HAP-1 (cell line): ENCODE measurements around the gene SERPINA9.

Source experiments
- DNase-seq, 2 experiments: peaks; one replicate each; pipeline ENCODE4 v3.0.0-alpha.2; 2016 to 2020; ENCODE audit warnings: low spot score in 2 of 2
- H3K27me3 ChIP-seq: fragments of 250-450 bp; sonication (Bioruptor Pico); 2 replicates; pipeline ENCODE4 v1.5.1; 2020; ENCODE audit warnings: low read depth, mild to moderate bottlenecking, moderate library complexity
- H3K36me3 ChIP-seq: fragments of 250-450 bp; sonication (Bioruptor Pico); replicated peaks from 2 replicates; pipeline ENCODE4 v1.5.1; 2020; ENCODE audit warnings: mild to moderate bottlenecking
- H3K4me1 ChIP-seq: fragments of 250-450 bp; sonication (Bioruptor Pico); 2 replicates; pipeline ENCODE4 v1.5.1; 2020; ENCODE audit warnings: mild to moderate bottlenecking
- H3K4me3 ChIP-seq: fragments of 250-450 bp; sonication (Bioruptor Pico); 2 replicates; pipeline ENCODE4 v1.5.1; 2020; ENCODE audit warnings: mild to moderate bottlenecking, moderate library complexity
- H3K9me3 ChIP-seq: fragments of 250-450 bp; sonication (Bioruptor Pico); 2 replicates; pipeline ENCODE4 v1.5.1; 2020; ENCODE audit warnings: mild to moderate bottlenecking, moderate library complexity
- in situ Hi-C: fragments of 300-500 bp; cut with MboI; formaldehyde crosslinking; loops from 3 replicates; pipeline ENCODE4 v1.14.3; 2020; ENCODE audit warnings: low sequenced_read_pairs, inconsistent platforms, mixed read lengths

Gene SERPINA9

DNA sequence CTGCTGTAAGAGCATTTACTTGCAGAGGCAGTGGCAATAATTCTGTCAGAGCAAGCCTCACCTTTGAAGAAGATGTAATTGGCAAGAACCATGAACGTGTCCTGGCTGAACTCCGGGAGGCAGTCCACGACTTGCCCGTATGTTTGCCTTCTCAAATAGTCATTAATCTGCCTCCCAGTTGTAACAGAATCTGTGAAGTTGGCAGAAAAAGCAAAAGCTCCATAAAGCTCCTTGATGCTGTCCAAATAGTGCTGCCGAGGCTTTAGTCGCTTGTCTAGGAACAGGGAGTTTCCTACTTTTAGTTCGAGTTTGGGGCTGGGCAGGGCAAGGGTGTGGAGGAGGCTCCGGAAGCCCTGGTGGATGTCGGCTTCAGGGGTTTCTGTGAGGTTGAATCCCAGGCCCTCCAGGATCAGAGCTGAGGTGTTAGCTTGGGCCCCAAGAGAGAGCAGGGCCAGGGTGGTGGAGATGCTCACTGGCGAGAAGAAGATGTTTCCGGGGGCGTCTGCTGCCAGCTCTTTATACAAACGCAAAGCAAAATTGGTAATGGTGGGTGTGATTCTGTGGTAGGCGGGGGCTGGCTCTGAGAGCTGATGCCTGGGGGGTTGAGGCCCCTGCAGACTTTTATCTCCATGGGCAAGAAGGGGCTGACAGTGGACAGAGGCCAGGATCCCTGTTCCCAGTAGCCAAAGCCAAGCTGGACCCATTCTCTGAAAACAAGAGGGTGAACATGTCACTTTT is 27.8 kb downstream of the SERPINA9 start:
- H3K9me3 ChIP-seq, result no peaks in the 10 kb centered on the region
- in situ Hi-C loops, result no loop called here
- DNase-seq, result no peak
- peaks cover 17% of the 10 kb centered on the region for H3K4me1 ChIP-seq
- H3K36me3 ChIP-seq, result no peaks in the 10 kb centered on the region
- no peaks in the 10 kb centered on the region for H3K27me3 ChIP-seq
- no peak overlapping the region for H3K4me3 ChIP-seq

DNA sequence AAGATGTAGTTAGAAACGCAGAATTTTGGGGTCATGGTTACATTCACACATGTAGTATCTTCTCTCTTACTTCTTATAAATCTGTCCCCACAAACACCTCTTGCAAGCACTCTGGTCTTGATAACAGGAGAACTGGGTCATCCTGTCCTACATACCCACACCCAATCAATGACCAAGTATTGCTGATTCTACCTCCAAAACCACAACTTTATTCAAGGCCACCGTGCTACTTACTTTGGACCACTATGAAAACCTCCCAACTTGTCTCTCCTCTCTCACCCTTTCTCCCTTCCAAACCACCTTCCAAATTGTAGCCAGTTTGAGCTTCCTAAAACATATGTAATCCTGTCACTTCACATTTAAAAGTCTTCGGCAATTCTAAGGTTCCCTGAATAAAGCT is 28.8 kb downstream of the SERPINA9 start:
- Histone ChIP-seq H3K9me3 (no peaks in the 10 kb centered on the region), H3K4me3 (no peak overlapping the region), H3K27me3 (no peaks in the 10 kb centered on the region), H3K4me1 (peaks cover 14% of the 10 kb centered on the region), H3K36me3 (no peaks in the 10 kb centered on the region)
- in situ Hi-C loops, result no loop called here
- no peak for DNase-seq

DNA sequence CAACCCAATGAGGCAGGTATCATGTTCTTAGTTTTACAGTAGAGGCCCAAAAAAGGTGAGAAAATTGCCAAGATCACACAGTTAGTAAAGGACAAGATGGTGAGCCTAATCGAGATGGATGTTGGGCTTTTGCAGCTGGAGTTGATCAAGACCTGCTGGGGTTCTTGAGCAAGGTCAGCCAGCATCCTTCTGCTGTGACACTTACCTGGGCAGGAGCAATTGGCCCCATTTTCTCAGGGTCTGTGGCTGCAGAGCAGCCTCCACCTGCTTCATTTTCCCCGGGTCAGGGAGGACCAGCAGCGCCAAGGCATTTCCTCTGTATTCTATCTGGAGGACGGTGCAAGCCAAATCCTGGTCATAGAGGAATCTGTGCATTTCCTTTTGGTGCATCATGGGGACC is 29.9 kb downstream of the SERPINA9 start:
- peaks cover 5% of the 10 kb centered on the region for H3K4me1 ChIP-seq
- no peak overlapping the region for H3K4me3 ChIP-seq
- no peaks in the 10 kb centered on the region for H3K36me3 ChIP-seq
- no peak for DNase-seq
- no peaks in the 10 kb centered on the region for H3K9me3 ChIP-seq
- H3K27me3 ChIP-seq, result no peaks in the 10 kb centered on the region
- in situ Hi-C loops, result no loop called here

DNA sequence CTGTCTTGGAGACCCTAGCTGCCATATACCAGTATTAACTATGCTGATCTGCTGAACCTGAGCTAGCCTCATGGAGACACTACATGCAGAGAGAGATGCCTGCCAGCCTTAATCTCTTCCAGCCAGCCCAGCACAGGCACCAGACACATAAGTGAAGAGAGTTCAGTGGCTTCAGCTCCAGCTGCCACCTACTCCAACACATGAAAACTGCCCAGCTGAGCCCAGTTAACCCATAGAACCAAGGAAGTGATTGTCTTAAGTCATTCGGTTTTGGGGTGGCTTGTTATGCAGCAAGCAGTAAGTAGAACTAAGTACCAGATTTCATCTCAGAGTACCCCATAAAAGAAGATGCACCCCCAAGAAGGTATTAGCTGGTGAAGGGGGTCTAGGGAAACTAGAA is 31.0 kb downstream of the SERPINA9 start:
- H3K4me1 ChIP-seq, result no peaks in the 10 kb centered on the region
- in situ Hi-C loops, result no loop called here
- H3K9me3 ChIP-seq, result no peaks in the 10 kb centered on the region
- DNase-seq, result no peak
- H3K27me3 ChIP-seq, result no peaks in the 10 kb centered on the region
- H3K36me3 ChIP-seq, result no peaks in the 10 kb centered on the region
- no peak overlapping the region for H3K4me3 ChIP-seq

DNA sequence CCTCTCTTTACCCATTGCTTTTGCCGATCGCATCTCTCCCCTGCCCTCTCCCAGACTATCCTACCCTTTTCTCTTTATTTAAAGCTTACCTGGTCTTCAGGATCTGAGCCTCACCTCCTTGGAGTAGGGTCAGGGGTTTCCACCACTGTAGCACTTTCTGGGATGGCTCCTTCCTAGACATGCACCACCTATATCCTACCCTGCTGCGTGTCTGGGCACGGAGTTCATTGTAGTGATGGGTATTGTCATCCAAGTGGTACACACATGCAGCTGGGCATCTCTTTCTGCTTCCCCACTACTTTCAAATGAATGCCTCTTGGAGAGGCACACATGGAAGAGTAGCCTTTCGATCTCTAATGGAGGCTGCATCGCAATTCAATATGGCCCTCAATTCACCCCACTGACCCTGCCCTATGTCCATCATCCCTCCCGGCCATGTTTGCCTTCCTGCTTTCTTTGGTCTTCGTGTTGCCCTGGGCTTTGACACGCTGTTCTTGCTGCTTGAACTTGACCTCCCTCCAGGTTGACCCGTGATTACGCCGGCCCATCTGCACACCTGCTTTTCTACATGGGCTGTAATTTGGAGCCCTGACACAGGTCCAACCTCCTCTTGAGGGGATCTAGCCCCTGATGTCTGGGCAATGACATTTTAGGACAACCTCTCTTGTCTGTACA is 34.3 kb downstream of the SERPINA9 start:
- Histone ChIP-seq H3K4me1 (no peaks in the 10 kb centered on the region), H3K36me3 (no peaks in the 10 kb centered on the region)

DNA sequence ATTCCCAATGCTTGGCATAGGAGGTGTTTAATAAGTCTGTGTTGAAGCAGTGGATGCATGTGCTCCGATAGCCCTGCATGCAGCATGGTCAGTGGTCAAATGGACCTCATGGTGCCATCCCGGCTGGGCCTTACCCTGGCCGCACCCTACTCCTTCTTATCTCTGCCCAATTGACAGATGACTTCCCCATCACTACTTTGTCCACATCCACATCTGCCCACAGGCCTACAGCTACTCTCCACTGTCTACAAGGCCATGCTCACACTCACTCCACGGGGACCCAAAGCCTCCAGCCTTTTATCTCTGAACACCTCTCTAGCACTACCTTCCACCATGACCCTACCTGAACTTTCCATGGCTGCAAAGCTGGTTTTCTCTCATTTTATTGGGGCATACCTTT is 34.9 kb downstream of the SERPINA9 start:
- Histone ChIP-seq H3K9me3 (no peaks in the 10 kb centered on the region), H3K4me1 (no peaks in the 10 kb centered on the region), H3K4me3 (no peak overlapping the region), H3K36me3 (no peaks in the 10 kb centered on the region), H3K27me3 (no peaks in the 10 kb centered on the region)
- in situ Hi-C loops, result no loop called here
- DNase-seq, result no peak

More for the DNA sequence above, 34.3 kb downstream of the SERPINA9 start:
- Histone ChIP-seq H3K27me3 (no peaks in the 10 kb centered on the region), H3K9me3 (no peaks in the 10 kb centered on the region), H3K4me3 (no peak overlapping the region)
- in situ Hi-C loops, result no loop called here
- DNase-seq, result no peak

DNA sequence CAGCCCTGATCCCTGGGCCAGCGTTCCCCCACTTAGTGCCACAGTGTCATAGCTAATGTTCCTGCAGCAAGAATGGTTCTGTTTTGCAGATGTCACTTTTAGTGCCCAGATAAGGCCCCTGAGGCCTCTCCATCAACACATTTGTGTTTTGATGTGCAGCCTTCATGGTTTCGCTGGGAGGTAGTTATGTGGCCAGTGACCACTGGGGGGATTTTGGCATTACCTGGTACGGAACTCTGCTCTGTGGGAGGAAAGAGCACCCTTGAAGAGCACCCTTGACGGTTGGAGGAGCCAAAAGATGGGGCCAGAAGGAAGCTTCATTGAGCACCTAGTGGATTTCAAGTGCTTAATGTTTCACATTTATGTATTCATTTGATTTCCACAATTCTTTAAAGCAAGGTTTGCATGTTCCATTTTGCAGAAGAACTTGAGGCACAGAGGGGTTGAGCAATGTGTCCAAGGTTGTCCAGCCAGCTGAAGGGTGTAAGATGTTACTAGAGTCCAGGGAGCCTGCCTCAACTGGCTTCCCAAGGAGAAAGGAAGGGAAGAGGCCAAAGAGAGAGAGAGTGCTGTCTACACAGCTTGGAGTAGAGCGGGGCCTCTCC is 36.4 kb downstream of the SERPINA9 start:
- H3K9me3 ChIP-seq, result no peaks in the 10 kb centered on the region
- no peak for DNase-seq
- H3K4me3 ChIP-seq, result no peak overlapping the region
- H3K36me3 ChIP-seq, result no peaks in the 10 kb centered on the region
- in situ Hi-C loops, result loop anchor here (10.0 kb wide), 1 partner anchor 45 kb away; no protein-coding TSS in a partner anchor
- H3K4me1 ChIP-seq, result no peaks in the 10 kb centered on the region
- no peaks in the 10 kb centered on the region for H3K27me3 ChIP-seq

DNA sequence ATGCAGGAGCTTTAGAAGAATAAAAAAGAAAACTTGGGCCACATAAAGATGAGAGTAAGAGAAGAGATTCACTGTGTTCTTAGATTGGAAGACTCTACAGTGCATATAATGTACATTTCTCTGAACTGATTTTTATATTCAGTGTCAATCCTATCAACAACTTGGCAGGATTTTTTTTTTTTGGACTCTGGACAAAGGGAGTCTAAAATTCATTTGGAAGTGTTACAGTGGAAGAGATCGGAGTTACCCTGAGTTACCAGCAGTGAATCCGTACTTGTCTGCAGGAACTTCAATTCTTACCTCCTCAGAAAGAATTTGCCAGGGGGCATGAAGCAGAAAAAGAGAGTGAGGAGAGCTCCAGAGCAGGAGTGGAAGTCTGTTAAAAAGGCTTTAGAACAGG is 47.4 kb downstream of the SERPINA9 start:
- DNase-seq, result no peak
- Histone ChIP-seq H3K36me3 (no peaks in the 10 kb centered on the region), H3K4me3 (no peak overlapping the region), H3K4me1 (peaks cover 2% of the 10 kb centered on the region), H3K27me3 (no peaks in the 10 kb centered on the region), H3K9me3 (no peaks in the 10 kb centered on the region)
- in situ Hi-C loops, result no loop called here

DNA sequence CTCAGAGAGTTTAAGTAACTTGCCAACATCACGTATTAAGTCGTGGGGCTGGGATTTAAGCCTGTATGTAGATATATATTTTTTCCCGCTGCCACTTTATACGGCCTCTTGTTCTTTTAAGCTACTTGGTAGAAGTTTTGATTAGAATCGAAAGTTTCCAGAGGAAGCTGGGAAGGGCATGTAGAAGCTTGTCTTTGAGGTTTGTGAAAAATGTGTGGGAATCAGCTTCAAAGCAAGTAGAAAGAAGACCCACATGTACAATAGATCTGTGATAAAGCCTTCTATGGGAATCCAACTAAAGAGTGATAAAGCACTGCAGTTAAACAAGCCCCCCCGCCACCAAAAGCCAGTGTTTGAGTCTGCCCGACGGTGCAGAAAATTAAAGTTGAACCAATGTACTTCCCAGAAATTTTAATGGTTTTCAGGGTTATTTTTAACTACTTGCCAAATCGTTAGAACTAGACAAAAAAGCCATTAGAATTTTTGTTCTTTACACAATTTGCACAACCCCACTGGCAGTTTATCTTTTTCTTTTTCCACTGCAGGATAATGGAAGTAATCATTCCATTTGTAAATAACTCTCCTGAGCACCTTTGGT is 48.9 kb downstream of the SERPINA9 start:
- Histone ChIP-seq H3K4me3 (no peak overlapping the region), H3K9me3 (no peaks in the 10 kb centered on the region), H3K27me3 (no peaks in the 10 kb centered on the region), H3K4me1 (peaks cover 8% of the 10 kb centered on the region), H3K36me3 (no peaks in the 10 kb centered on the region)
- in situ Hi-C loops, result no loop called here
- no peak for DNase-seq

DNA sequence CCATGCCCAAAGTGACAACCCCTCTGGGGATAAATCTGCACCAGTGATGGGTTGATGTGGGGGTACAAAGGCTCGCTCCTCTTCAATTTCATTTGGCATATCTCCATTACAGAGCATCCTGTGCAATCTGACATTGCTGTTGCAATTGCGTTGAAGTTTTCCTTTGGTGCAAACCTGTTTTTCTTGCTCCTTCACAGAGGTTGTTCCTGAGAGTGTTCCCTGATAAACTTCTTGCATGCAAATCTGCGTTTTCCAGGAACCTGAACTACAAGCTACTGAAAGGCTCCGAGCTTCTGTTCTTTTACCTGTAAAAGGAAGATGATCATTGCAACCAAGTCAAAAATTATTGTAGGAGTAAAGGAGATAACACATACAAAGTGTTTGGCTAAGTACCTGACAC is 49.5 kb downstream of the SERPINA9 start:
- DNase-seq, result no peak
- Histone ChIP-seq H3K4me3 (no peak overlapping the region), H3K9me3 (no peaks in the 10 kb centered on the region), H3K36me3 (no peaks in the 10 kb centered on the region), H3K27me3 (no peaks in the 10 kb centered on the region), H3K4me1 (peaks cover 8% of the 10 kb centered on the region)
- in situ Hi-C loops, result no loop called here

DNA sequence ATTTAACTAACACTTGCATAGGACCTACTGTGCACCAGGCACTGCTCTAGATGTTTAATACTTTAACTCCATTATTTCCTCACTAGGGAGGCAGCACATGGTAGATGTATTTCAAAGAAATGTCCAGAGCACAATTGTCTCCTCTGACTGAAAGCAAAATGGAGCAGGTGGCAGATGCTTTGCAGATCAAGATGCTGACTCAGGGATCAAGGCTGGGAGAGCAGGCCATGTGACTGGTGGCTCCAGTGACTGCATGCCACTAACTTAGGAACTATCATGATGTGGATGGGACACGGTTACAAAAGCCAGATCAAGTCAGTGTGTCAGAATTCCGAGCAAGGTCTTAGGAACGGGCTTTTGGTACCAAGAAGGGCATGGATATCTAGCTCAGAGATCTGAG is 51.6 kb downstream of the SERPINA9 start:
- Histone ChIP-seq H3K27me3 (no peaks in the 10 kb centered on the region), H3K4me1 (peaks cover 8% of the 10 kb centered on the region), H3K36me3 (no peaks in the 10 kb centered on the region), H3K4me3 (no peak overlapping the region), H3K9me3 (no peaks in the 10 kb centered on the region)
- in situ Hi-C loops, result no loop called here
- no peak for DNase-seq

DNA sequence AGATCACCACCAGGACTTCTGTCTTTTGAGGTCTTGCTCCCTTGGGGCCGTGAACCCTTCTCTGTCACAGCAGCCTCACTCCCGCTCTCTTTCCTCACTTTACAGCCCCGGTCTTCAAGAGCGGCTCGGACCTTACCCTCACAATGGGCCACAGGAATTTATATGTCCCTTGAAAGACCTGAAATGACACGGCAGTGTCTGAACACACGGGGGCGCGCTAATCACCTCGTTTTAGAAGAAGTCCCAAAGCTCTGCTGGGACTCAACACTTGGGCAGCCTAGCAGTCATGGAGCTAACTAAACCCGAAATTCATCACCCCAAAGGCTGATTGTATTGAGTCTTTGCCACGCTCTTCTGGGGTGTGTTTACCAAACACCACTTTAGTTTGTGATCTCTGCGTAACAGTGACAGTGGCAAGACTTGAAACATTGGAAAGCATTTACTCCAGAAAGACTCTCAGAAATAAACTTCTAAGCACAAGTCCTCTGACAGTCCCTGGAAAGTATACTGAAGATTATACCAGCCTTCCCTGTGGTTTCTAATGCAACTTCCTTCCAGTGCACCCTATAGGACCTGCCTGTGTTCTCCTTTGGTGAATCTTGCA is 52.4 kb downstream of the SERPINA9 start:
- H3K4me1 ChIP-seq, result peaks cover 8% of the 10 kb centered on the region
- no peak overlapping the region for H3K4me3 ChIP-seq
- no peaks in the 10 kb centered on the region for H3K27me3 ChIP-seq
- in situ Hi-C loops, result no loop called here
- DNase-seq, result peak; percentile 80 to 92
- no peaks in the 10 kb centered on the region for H3K9me3 ChIP-seq
- no peaks in the 10 kb centered on the region for H3K36me3 ChIP-seq

DNA sequence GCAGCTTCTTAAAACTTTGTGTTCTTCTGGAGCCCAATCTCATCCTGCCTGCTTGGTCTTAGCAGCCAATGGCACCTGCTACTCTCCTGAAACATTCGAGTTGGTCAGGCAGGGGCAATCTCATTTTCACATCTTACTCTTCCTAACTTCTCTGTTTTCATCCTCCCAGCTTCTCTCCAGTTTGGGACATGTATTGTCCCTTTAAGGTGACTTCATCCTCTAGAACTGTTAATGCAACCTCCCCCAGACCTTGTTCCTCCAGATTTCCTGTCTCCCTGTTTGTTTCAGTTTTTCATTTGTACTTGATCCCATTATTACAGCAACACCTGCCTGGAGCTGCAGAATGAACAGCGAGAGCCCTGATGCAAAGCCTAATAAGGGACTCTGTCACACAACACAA is 54.7 kb downstream of the SERPINA9 start:
- in situ Hi-C loops, result no loop called here

More for the DNA sequence above, 54.7 kb downstream of the SERPINA9 start:
- no peak for DNase-seq
- H3K27me3 ChIP-seq, result no peaks in the 10 kb centered on the region
- H3K4me3 ChIP-seq, result no peak overlapping the region
- H3K4me1 ChIP-seq, result peaks cover 8% of the 10 kb centered on the region
- no peaks in the 10 kb centered on the region for H3K36me3 ChIP-seq
- peaks cover 3% of the 10 kb centered on the region; the same call in 1 of the 2 replicates for H3K9me3 ChIP-seq
